Type B pancreatic cell (in vitro differentiated cells): ENCODE data around the gene FOXO1. TPM values are rescaled to one million over a fixed set of nuclear protein-coding genes. Genes with fewer than 3 reads are reported as not detected.
A peak's percentile ranks its signal among the peaks of the same experiment; 100 is the strongest.

Experiments used
- DNase-seq: peaks from one replicate; pipeline ENCODE4 v3.0.0; 2021; ENCODE audit warnings: mixed read lengths; ENCODE audit not compliant: unreplicated experiment; ENCODE audit errors: extremely low spot score
- H3K27ac Mint-ChIP-seq: 2 replicates; pipeline ENCODE4 v1.8.0; 2021; ENCODE audit warnings: mild to moderate bottlenecking, mixed read lengths
- H3K27me3 Mint-ChIP-seq: 2 replicates; pipeline ENCODE4 v1.8.0; 2021; ENCODE audit warnings: mixed read lengths
- H3K36me3 Mint-ChIP-seq: 2 replicates; pipeline ENCODE4 v1.8.0; 2021; ENCODE audit warnings: mixed read lengths
- H3K4me1 Mint-ChIP-seq: one replicate; pipeline ENCODE4 v1.8.0; 2021; ENCODE audit warnings: mixed read lengths; ENCODE audit not compliant: unreplicated experiment
- H3K4me3 Mint-ChIP-seq: 2 replicates; pipeline ENCODE4 v1.8.0; 2021; ENCODE audit warnings: mild to moderate bottlenecking, mixed read lengths
- H3K9me3 Mint-ChIP-seq: 2 replicates; pipeline ENCODE4 v1.8.0; 2021; ENCODE audit warnings: mixed read lengths
- total RNA-seq: library from RNA; stranded (reverse); gene quantifications from 2 replicates; pipeline ENCODE4 v1.2.1, GENCODE V29; 2021; ENCODE audit warnings: low replicate concordance
- TF ChIP-seq, protein P1 (sequence below): fragments of 200-600 bp; sonication (generic); conservative IDR thresholded peaks from 2 replicates; pipeline ENCODE4 v1.5.0; 2021; ENCODE audit warnings: antibody characterized with exemption, mild to moderate bottlenecking

FOXO1 gene
- total RNA-seq, 1 donor from 2014 or later, result 21.5 TPM

DNA sequence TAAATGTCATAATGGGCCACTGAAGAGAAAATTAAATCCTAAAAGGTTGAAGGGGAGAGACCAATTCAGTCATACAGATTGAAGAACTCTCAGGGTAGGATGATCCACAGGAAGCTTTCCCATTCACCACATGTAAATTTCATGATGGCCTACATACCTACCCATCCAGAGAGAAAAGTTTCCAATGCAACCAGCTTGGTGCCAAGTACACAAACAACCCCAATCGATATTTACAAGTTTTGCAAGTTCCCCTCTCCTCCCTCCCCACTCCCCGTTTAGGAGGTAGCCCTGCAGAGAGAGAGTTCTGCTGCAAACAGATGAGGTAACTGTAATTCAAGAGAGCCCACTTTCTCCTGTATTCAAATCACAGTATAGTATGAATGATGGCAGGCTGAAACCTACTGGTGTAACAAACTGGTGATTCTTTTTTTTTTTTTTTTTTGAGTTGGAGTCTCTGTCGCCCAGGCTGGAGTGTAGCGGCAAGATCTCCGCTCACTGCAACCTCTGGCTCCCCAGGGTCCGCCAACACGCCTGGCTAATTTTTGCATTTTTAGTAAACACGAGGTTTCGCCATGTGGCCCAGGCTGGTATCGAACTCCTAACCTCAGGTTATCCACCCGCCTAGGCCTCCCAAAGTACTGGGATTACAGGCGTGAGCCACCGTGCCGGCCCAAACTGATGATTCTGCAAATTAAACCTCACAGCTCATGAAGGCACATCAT is 14.4 kb downstream of the FOXO1 start:
- H3K27me3 Mint-ChIP-seq, result no peaks in the 10 kb centered on the region
- H3K4me3 Mint-ChIP-seq, result no peak overlapping the region
- peaks cover 7% of the 10 kb centered on the region for H3K36me3 Mint-ChIP-seq
- H3K27ac Mint-ChIP-seq, result no peak overlapping the region
- peaks cover 37% of the 10 kb centered on the region for H3K4me1 Mint-ChIP-seq
- no peaks in the 10 kb centered on the region for H3K9me3 Mint-ChIP-seq
- TF ChIP-seq, protein P1, sequence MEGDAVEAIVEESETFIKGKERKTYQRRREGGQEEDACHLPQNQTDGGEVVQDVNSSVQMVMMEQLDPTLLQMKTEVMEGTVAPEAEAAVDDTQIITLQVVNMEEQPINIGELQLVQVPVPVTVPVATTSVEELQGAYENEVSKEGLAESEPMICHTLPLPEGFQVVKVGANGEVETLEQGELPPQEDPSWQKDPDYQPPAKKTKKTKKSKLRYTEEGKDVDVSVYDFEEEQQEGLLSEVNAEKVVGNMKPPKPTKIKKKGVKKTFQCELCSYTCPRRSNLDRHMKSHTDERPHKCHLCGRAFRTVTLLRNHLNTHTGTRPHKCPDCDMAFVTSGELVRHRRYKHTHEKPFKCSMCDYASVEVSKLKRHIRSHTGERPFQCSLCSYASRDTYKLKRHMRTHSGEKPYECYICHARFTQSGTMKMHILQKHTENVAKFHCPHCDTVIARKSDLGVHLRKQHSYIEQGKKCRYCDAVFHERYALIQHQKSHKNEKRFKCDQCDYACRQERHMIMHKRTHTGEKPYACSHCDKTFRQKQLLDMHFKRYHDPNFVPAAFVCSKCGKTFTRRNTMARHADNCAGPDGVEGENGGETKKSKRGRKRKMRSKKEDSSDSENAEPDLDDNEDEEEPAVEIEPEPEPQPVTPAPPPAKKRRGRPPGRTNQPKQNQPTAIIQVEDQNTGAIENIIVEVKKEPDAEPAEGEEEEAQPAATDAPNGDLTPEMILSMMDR, result no peak
- DNase-seq, result no peak

DNA sequence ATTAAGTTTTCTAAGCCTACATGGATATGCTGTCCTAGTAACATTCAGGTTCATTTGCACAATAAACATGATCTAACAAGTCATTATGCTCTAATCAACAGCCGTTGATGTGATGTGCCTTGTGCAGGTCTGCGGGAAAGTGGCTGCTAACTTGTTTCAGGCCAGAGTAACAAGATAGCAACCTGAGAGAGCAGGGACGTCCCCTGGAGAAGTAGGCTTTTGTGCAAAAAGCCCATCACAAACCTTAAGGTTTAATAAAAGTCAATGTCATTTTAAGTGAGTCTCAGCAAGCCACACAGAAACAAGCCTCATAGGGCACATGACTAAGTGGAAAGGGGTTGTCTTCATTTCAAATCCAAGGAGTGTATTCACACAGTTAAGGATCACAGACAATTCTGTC is 17.6 kb downstream of the FOXO1 start:
- Mint-ChIP-seq H3K4me3 (no peak overlapping the region), H3K27me3 (no peaks in the 10 kb centered on the region), H3K36me3 (peaks cover 9% of the 10 kb centered on the region), H3K27ac (no peak overlapping the region), H3K9me3 (no peaks in the 10 kb centered on the region), H3K4me1 (peaks cover 32% of the 10 kb centered on the region)
- no peak for DNase-seq
- TF ChIP-seq, protein P1, result no peak

DNA sequence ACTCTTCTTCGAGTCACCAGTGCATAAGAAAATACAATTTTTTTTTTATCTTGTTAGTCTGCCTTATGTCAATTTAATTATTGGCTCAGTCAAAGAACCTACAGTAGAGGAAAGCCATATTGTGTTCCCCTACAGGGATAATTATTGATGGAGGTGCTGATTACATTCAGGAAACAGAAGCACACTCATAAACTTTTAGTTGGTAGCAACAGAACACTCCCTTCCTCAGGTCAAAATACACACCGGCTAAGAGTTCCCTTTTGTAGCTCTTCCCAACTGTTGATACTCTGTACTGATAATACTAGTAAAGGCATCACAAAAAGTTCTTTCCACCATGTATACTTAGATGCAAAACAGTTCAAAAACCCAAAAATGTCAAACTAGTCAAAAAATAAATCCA is 18.4 kb downstream of the FOXO1 start:
- Mint-ChIP-seq H3K27me3 (no peaks in the 10 kb centered on the region), H3K4me3 (no peak overlapping the region), H3K9me3 (no peaks in the 10 kb centered on the region), H3K4me1 (peaks cover 26% of the 10 kb centered on the region), H3K36me3 (peaks cover 9% of the 10 kb centered on the region), H3K27ac (no peak overlapping the region)
- no peak for DNase-seq
- TF ChIP-seq, protein P1, result no peak

DNA sequence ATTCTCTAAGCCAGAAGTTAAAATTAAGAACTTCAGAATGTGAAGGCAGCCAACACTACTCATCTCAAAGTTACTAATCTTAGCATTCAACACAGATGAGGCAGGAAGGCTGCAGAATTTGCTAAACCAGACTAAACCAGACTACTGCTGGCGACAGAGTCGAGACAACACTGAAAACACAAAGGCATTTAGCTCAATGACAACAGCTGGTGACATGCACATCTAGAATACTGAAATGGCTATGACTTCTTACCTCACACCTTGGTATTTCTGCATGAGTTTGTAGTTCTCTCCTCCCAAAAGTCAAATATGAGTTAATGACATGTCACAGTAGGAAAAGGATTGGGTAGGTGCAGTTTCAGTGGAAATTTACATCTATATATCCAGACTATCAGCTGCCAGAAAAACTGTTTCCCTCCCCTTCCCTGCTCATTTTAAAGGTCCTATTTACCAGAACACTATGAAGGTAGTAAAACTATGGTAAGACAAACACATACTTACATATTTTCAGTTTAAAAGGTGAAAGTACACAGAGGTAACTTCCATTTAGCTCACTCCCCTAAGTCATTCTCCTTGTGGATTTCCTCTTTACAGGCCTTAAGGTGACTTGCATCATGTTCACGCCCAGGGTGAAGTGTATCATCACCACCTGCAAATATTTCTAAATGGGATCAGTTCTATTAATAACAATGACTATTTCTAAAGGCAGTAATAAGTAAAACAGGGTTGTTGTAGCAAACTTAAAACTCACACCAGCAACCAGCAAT is 21.4 kb downstream of the FOXO1 start:
- no peak overlapping the region for H3K4me3 Mint-ChIP-seq
- peak overlapping the region; percentile 47 for H3K27ac Mint-ChIP-seq
- TF ChIP-seq, protein P1, result no peak
- peaks cover 6% of the 10 kb centered on the region for H3K36me3 Mint-ChIP-seq
- no peaks in the 10 kb centered on the region for H3K27me3 Mint-ChIP-seq
- peaks cover 32% of the 10 kb centered on the region for H3K4me1 Mint-ChIP-seq
- DNase-seq, result no peak
- no peaks in the 10 kb centered on the region for H3K9me3 Mint-ChIP-seq

DNA sequence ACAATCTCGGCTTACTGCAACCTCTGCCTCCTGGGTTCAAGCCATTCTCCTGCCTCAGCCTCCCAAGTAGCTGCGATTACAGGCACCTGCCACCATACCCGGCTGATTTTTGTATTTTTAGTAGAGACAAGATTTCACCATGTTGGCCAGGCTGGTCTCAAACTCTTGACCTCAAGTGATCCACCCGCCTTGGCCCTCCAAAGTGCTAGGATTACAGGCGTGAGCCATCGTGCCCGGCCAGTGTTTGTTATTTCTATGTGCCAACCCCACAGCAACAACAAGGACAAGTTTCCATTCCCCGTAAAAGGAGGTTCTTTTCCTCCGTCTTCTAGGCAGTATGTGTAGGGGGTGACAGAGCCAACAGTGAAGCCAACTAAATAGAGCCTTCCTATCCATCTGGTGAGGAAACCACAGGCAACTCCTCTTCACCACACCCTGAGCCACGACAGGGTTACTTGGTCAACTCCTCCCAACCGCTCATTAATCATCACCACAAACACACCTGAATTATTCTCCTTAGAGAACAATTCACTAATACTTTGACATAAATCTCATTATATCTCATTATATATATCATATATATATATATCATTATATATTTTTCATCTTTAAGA is 25.5 kb downstream of the FOXO1 start:
- H3K27ac Mint-ChIP-seq, result no peak overlapping the region
- TF ChIP-seq, protein P1, result no peak
- no peak for DNase-seq
- H3K4me3 Mint-ChIP-seq, result no peak overlapping the region
- peaks cover 32% of the 10 kb centered on the region for H3K4me1 Mint-ChIP-seq
- H3K36me3 Mint-ChIP-seq, result peaks cover 6% of the 10 kb centered on the region
- no peaks in the 10 kb centered on the region for H3K9me3 Mint-ChIP-seq
- no peaks in the 10 kb centered on the region for H3K27me3 Mint-ChIP-seq
